GM19438 (cell line): Measurements from ENCODE around the gene MAN1C1.
"Not testable (repeated sequence)": the region's sequence is repeated elsewhere in the genome, so short reads cannot be mapped to it uniquely, and the experiment has no call there.

Experiments
- ATAC-seq: cut with Tn5 transposase; IDR thresholded peaks from one replicate; pipeline ENCODE4 v1.9.1; 2021; ENCODE audit warnings: low read depth; ENCODE audit not compliant: unreplicated experiment

MAN1C1 gene

GRCh38 chr1:25629836-25630235 is 13.2 kb downstream of the MAN1C1 start:
- no peak for ATAC-seq

DNA sequence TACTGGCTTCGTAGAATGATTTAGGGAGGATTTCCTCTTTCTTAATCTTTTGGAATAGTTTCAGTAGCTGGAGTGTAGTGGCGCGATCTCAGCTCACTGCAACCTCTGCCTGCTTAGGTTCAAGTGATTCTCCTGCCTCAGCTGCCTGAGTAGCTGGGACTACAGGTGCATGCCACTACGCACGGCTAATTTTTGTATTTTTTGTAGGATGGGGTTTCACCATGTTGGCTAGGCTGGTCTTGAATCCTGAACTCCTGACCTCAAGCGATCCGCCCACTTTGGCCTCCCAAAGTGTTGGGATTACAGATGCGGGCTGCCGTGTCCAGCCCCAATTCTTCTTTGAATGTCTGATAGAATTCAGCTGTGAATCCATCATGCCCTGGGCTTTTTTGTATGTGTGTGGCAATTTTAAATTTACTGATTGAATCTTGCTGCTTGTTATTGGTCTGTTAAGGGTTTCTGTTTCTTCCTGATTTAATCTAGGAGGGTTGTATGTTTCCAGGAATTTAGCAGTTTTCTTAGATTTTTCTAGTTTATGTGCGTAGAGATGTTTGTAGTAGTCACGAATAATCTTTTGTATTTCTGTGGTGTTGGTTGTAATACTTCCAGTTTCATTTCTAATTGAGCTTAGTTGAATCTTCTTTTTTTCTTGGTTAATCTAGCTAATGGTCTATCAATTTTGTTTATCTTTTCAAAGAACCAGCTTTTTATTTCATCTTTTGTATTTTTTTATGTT is 15.3 kb downstream of the MAN1C1 start:
- no peak for ATAC-seq

GRCh38 chr1:25634066-25634465 is 17.5 kb downstream of the MAN1C1 start:
- ATAC-seq: no peak

- ATAC-seq: no peak
Measured at GRCh38 chr1:25634896-25635295, 18.3 kb downstream of the MAN1C1 start.

GRCh38 chr1:25636141-25636540 is 19.6 kb downstream of the MAN1C1 start:
- ATAC-seq: not testable (repeated sequence)

GRCh38 chr1:25640646-25641328 is 24.2 kb downstream of the MAN1C1 start:
- no peak for ATAC-seq

DNA sequence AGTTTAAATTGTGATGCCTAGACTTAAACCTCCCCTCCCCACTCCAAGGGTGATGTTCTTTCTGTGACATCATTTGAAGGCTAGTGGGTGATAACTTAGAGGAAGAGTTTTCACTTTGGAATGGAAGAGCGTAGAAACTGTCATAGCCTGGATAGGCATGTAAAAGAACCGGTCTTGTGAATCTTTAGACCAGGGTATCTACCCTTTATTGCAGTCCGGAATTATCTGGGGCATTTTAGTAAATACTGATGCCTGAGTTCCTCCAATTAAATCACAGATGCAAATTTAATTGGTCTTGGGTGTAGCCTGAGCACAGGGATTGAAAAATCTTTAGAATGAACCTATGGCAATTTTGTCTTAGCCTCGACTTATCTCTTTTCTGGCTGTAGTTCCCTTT is 24.7 kb downstream of the MAN1C1 start:
- ATAC-seq: no peak

GRCh38 chr1:25641931-25642573 is 25.5 kb downstream of the MAN1C1 start:
- ATAC-seq: no peak

- ATAC-seq: no peak
Measured at GRCh38 chr1:25642574-25643108, 26.1 kb downstream of the MAN1C1 start.

GRCh38 chr1:25643929-25644328 is 27.3 kb downstream of the MAN1C1 start:
- no peak for ATAC-seq

- no peak for ATAC-seq
Measured at GRCh38 chr1:25644962-25645361, 28.4 kb downstream of the MAN1C1 start.

- ATAC-seq: no peak
Measured at GRCh38 chr1:25645637-25646400, 29.2 kb downstream of the MAN1C1 start.

DNA sequence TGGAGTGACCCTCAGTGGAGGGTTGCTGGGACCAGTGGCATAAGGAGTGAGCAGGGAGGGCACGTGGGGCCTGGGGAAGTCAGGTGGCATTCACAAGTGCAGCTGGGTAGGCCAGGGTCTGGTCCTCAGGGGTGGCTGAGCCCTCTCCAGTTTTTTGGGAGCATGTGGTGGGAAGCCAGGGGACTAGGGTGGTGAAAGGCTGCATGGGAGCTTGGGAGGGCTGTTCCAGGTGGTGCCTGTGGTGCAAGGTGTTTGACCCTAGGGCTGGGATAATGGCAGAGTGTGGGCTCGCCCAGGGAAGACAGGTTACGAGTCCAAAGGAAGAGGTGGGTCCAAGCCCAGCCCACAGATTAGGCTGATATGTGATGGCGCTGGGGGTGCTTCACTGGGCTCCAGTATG is 30.5 kb downstream of the MAN1C1 start:
- ATAC-seq: no peak

- ATAC-seq: no peak
Measured at GRCh38 chr1:25647863-25648262, 31.3 kb downstream of the MAN1C1 start.

GRCh38 chr1:25648681-25649440 is 32.3 kb downstream of the MAN1C1 start:
- no peak for ATAC-seq

DNA sequence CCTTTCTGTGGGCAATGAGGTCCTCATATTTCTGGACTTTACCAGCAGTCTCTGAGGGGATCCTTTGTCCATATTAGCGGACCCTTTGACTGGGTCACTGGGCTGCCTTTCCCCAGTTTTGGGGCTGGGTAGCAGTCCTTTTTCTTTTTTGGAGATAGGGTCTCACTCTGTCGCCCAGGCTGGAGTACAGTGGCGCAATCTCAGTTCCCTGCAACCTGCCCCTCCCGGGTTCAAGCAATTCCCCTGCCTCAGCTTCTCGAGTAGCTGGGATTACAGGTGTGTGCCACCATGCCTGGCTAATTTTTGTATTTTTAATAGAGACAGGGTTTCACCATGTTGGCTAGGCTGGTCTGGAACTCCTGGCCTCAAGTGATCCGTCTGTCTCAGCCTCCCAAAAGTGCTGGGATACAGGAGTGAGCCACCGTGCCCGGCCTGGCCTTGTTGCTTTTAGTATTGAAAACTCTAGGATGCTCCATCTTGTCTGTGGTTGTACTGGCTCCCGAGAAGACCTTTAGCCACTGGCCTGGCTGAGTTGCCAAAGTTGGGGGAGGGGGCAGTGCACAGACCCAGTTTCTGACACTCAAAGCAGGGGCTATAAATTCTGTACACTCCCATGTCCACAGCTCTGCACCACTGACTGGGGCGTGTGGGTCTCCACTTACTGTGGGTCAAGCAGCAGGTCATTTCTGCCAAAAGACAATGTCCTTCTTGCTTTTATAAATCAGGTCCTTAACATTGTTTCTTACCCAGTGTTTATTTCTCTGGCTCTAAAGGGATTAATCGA is 33.1 kb downstream of the MAN1C1 start:
- no peak for ATAC-seq

- no peak for ATAC-seq
Measured at GRCh38 chr1:25650289-25650576, 33.6 kb downstream of the MAN1C1 start.

DNA sequence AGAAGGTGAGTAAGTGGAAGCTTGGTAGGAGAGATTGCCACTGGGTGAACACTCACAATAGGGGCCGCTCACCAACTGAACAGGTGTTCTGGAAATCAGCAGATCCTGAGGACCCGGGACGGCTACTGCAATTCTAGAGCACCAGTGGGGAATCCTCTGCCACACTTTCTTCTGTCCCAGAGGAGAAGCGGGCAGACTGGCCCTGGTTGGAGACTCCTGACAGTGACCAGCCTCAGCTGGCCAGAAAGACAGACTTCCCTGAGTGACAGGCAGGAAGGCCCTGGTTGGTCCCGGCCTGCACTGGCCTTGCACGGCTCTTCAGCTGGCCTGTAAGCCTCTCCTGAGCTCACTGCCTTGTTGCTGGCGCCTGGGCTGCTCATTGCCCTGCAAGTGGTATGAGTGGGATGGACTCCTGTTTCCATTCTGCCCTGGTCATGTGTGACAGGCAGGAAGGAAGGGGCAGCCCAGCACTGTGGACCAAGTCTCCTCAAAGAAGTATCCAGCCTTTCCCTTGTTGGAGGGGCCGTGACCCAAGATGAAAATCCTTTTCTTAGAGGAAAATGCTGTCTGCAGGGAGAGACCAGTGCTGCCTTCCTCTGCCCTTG is 34.5 kb downstream of the MAN1C1 start:
- ATAC-seq: no peak
